K562 (cell line): ENCODE results near the gene CD68. TPM values are rescaled to one million over a fixed set of nuclear protein-coding genes. Genes with fewer than 3 reads are reported as not detected.

Experiments
- ATAC-seq: fragments of 200-7000 bp; cut with Tn5 transposase; 3 replicates; pipeline ENCODE4 v1.9.1; 2020; ENCODE audit warnings: moderate library complexity
- BruUV-seq: library from RNA; stranded (reverse); fragments of 400-500 nt; replicated peaks from 2 replicates; lab custom pipeline; 2021; lab: Mats Ljungman, UMichigan
- CTCF ChIA-PET: fragments of 300-600 bp; formaldehyde crosslinking; extraction: SDS; loops from one replicate; lab custom pipeline; 2021; ENCODE audit warnings: low intra/inter-chr PET ratio; lab: Yijun Ruan, JAX
- POLR2A ChIA-PET: fragments of 300-600, 350-650 bp; sonication (Branson Sonifier 250); formaldehyde crosslinking; extraction: SDS; loops from one replicate; lab custom pipeline; 2021; ENCODE audit warnings: antibody characterized with exemption, inconsistent platforms; lab: Yijun Ruan, JAX
- DNase-seq, 4 experiments: peaks; one replicate each; pipeline versions ENCODE4 v3.0.0 to v3.0.0-alpha.2; 2011 to 2018; ENCODE audit warnings: low spot score in 3 of 4, mixed read lengths in 3 of 4; ENCODE audit errors: extremely low read depth in 1 of 4
- FAIRE-seq: peaks from 2 replicates; lab custom pipeline; 2011; peaks lifted over from hg19 to GRCh38; lab: Jason Lieb, UNC
- H2AFZ ChIP-seq: 2 replicates; pipeline ENCODE4 v1.6.0; 2011; ENCODE audit warnings: low read depth, low read length, control low read depth, inconsistent platforms
- H3K27ac ChIP-seq: fragments of 200-600 bp; 3 replicates; pipeline ENCODE4 v1.8.0; 2011; ENCODE audit warnings: low read depth, mild to moderate bottlenecking, control low read depth, inconsistent platforms, low read length, moderate library complexity, mixed read lengths; ENCODE audit errors: extremely low read depth
- H3K27me3 ChIP-seq, 2 experiments: fragments of 300-600 bp in 1 of 2; 2 replicates in 1 of 2; 3 replicates in 1 of 2; pipeline versions ENCODE4 v1.6.0 to v1.8.0; 2011; ENCODE audit warnings: inconsistent platforms in 2 of 2, low read length in 2 of 2, mild to moderate bottlenecking in 1 of 2, mixed read lengths in 1 of 2, moderate library complexity in 1 of 2; ENCODE audit not compliant: control insufficient read depth in 2 of 2, insufficient read depth in 2 of 2
- H3K36me3 ChIP-seq: fragments of 300-600 bp; 3 replicates; pipeline ENCODE4 v1.8.0; 2011; ENCODE audit warnings: mild to moderate bottlenecking, low read length, inconsistent platforms; ENCODE audit not compliant: control insufficient read depth, insufficient read depth
- H3K4me1 ChIP-seq, 2 experiments: fragments of 200-600 bp in 1 of 2; replicated peaks in 1 of 2; 2 replicates in 1 of 2; 3 replicates in 1 of 2; pipeline versions ENCODE4 v1.5.1 to v1.8.0; 2011; ENCODE audit warnings: inconsistent platforms in 2 of 2, low read length in 2 of 2, mild to moderate bottlenecking in 1 of 2, mixed read lengths in 1 of 2, moderate library complexity in 1 of 2; ENCODE audit not compliant: control insufficient read depth in 2 of 2, insufficient read depth in 2 of 2
- H3K4me2 ChIP-seq: 2 replicates; pipeline ENCODE4 v1.6.1; 2011; ENCODE audit warnings: low read length, control low read depth, inconsistent platforms, mixed read lengths; ENCODE audit not compliant: insufficient read depth
- H3K4me3 ChIP-seq: fragments of 200-600 bp; sonication (generic), shearing (Covaris generic); 2 replicates; pipeline ENCODE4 v1.5.1; 2016; ENCODE audit warnings: control low read depth, inconsistent platforms
- H3K79me2 ChIP-seq: fragments of 200-600 bp; 3 replicates; pipeline ENCODE4 v1.8.0; 2011; ENCODE audit warnings: low read length, inconsistent platforms; ENCODE audit not compliant: control insufficient read depth, insufficient read depth
- H3K9ac ChIP-seq, 2 experiments: 2 replicates each; pipeline versions ENCODE4 v1.6.0 to v1.6.1; 2011; ENCODE audit warnings: low read depth in 2 of 2, low read length in 2 of 2, control low read depth in 1 of 2, inconsistent platforms in 1 of 2, mild to moderate bottlenecking in 1 of 2, mixed read lengths in 1 of 2; ENCODE audit not compliant: insufficient read depth in 1 of 2
- H3K9me1 ChIP-seq: one replicate; pipeline ENCODE4 v1.6.0; 2011; ENCODE audit warnings: inconsistent platforms, mild to moderate bottlenecking, low read length, moderate library complexity; ENCODE audit not compliant: control insufficient read depth, insufficient read depth
- H3K9me3 ChIP-seq: replicated peaks from 2 replicates; pipeline ENCODE4 v1.5.1; 2011; ENCODE audit warnings: low read depth, low read length, inconsistent platforms; ENCODE audit not compliant: control insufficient read depth, insufficient read depth
- H4K20me1 ChIP-seq: replicated peaks from 2 replicates; pipeline ENCODE4 v1.6.1; 2011; ENCODE audit warnings: low read length, inconsistent platforms, mixed read lengths; ENCODE audit not compliant: control insufficient read depth, insufficient read depth
- CXXC5 ChIP-seq: fragments of 250-450 bp; sonication (Bioruptor Pico); IDR thresholded peaks from 2 replicates; pipeline ENCODE4 v1.8.0; 2022; ENCODE audit warnings: inconsistent platforms, mild to moderate bottlenecking, moderate library complexity
- DDX20 ChIP-seq: fragments of 450-650 bp; IDR thresholded peaks from 2 replicates; pipeline ENCODE4 v1.6.1; 2016; ENCODE audit warnings: missing genetic modification characterization, low read depth, mild to moderate bottlenecking, missing compliant biosample characterization, moderate library complexity
- ETV5 ChIP-seq: sonication (generic); formaldehyde crosslinking; IDR thresholded peaks from 2 replicates; pipeline ENCODE4 v1.4.0; 2020; ENCODE audit warnings: low read depth, mild to moderate bottlenecking, missing genetic modification reagents
- EZH2 ChIP-seq: IDR thresholded peaks from 2 replicates; pipeline ENCODE4 v1.6.1; 2012; ENCODE audit warnings: low read depth, mild to moderate bottlenecking, inconsistent platforms, low read length, borderline replicate concordance
- FOXK2 ChIP-seq, 2 experiments: fragments of 450-650 bp; IDR thresholded peaks in 1 of 2; conservative IDR thresholded peaks in 1 of 2; 2 replicates each; pipeline ENCODE4 v1.6.1; 2016; ENCODE audit warnings: low read depth in 2 of 2, mild to moderate bottlenecking in 1 of 2
- GTF2E2 ChIP-seq: fragments of 200-800 bp; sonication (Bioruptor generic); IDR thresholded peaks from 2 replicates; pipeline ENCODE4 v1.6.1; 2016; ENCODE audit warnings: missing genetic modification characterization, missing compliant biosample characterization
- KHSRP ChIP-seq: fragments of 450-650 bp; IDR thresholded peaks from 2 replicates; pipeline ENCODE4 v1.6.1; 2017
- MAX ChIP-seq: sonication (generic); formaldehyde crosslinking; IDR thresholded peaks from 2 replicates; pipeline ENCODE4 v1.9.0; 2022; ENCODE audit warnings: mild to moderate bottlenecking, missing genetic modification reagents
- MEIS2 ChIP-seq: fragments of 450-650 bp; IDR thresholded peaks from 2 replicates; pipeline ENCODE4 v1.6.1; 2014; ENCODE audit warnings: mild to moderate bottlenecking; ENCODE audit not compliant: partially characterized antibody
- RBFOX2 ChIP-seq: fragments of 200-400 bp; formaldehyde crosslinking; IDR thresholded peaks from 2 replicates; pipeline ENCODE4 v1.6.1; 2017; ENCODE audit warnings: low read depth, mild to moderate bottlenecking, low read length, moderate library complexity
- SPI1 ChIP-seq: IDR thresholded peaks from 2 replicates; pipeline ENCODE4 v1.6.1; 2011; ENCODE audit warnings: low read depth, low read length, control low read depth, borderline replicate concordance
- TBL1XR1 ChIP-seq, 2 experiments: IDR thresholded peaks; 2 replicates each; pipeline ENCODE4 v1.6.1; 2012; ENCODE audit warnings: improper control_type of control experiment in 2 of 2, low read length in 2 of 2, mild to moderate bottlenecking in 1 of 2
- TEAD2 ChIP-seq: fragments of 450-650 bp; IDR thresholded peaks from 2 replicates; pipeline ENCODE4 v1.6.1; 2016; ENCODE audit warnings: missing genetic modification characterization, control low read depth, missing compliant biosample characterization
- U2AF2 ChIP-seq: fragments of 200-400 bp; formaldehyde crosslinking; optimal IDR thresholded peaks from 2 replicates; pipeline ENCODE3; 2017; ENCODE audit warnings: low read depth, mild to moderate bottlenecking, low read length
- ZBTB2 ChIP-seq: fragments of 450-650 bp; IDR thresholded peaks from 2 replicates; pipeline ENCODE4 v1.6.1; 2016; ENCODE audit warnings: antibody characterized with exemption
- ZNF184 ChIP-seq: sonication (generic); formaldehyde crosslinking; IDR thresholded peaks from 2 replicates; pipeline ENCODE4 v1.5.0; 2020; ENCODE audit warnings: missing genetic modification reagents
- ZNF384 ChIP-seq: IDR thresholded peaks from 2 replicates; pipeline ENCODE4 v1.6.1; 2012; ENCODE audit warnings: low read depth, low read length, improper control_type of control experiment
- ZNF431 ChIP-seq: sonication (generic); formaldehyde crosslinking; IDR thresholded peaks from 2 replicates; pipeline ENCODE4 v1.8.0; 2022; ENCODE audit warnings: mild to moderate bottlenecking, missing genetic modification reagents
- WGBS: fragments of 100-300 bp; shearing (Covaris generic); methylation state at CpG from one replicate; pipeline ENCODE4 v1.1.6; 2016; ENCODE audit warnings: low coverage, mixed read lengths; ENCODE audit not compliant: insufficient coverage; ENCODE audit errors: missing lambda C conversion rate; 5-methylcytosine and 5-hydroxymethylcytosine counted together
- in situ Hi-C: fragments of 300-500 bp; cut with MboI; formaldehyde crosslinking; loops from 4 replicates; pipeline ENCODE4 v1.15.0; 2018; ENCODE audit warnings: inconsistent platforms, mixed read lengths
- intact Hi-C: fragments of 100-400 bp; cut with micrococcal nuclease; formaldehyde crosslinking; loops from 2 replicates; pipeline ENCODE4 v1.14.2; 2022
- polyA plus RNA-seq, 8 experiments: library from polyadenylated mRNA; depleted of rRNA in 4 of 8; stranded (reverse) in 5 of 8; unstranded in 3 of 8; fragments of >200 nt; fragmentation: Nextera tagmentation in 2 of 8; fragmentation: Illumina TruSeq in 1 of 8; extraction: Ambion mirVana in 2 of 8; extraction: Trizol in 1 of 8; gene quantifications; 2 replicates each; pipeline versions ENCODE4 v1.2.1 to v1.2.3, GENCODE V29; 2011 to 2014; ENCODE audit warnings: inconsistent platforms in 1 of 8, missing spikeins in 1 of 8
- total RNA-seq, 7 experiments: library from RNA; depleted of rRNA in 6 of 7; stranded (reverse); fragments of >200 nt in 6 of 7; fragmentation: Illumina TruSeq in 2 of 7; extraction: Trizol in 2 of 7; gene quantifications; 2 replicates each; pipeline versions ENCODE4 v1.2.1 to v1.2.3, GENCODE V29; 2011 to 2021; ENCODE audit warnings: low replicate concordance in 1 of 7
- TF ChIP-seq, protein P1 (sequence below), 2 experiments: fragments of 450-650 bp in 1 of 2; IDR thresholded peaks; 2 replicates each; pipeline ENCODE4 v1.6.1; 2011 to 2017; ENCODE audit warnings: low read depth in 2 of 2, antibody characterized with exemption in 1 of 2, borderline replicate concordance in 1 of 2, low read length in 1 of 2, mild to moderate bottlenecking in 1 of 2, mixed read lengths in 1 of 2; ENCODE audit not compliant: control insufficient read depth in 1 of 2

The CD68 gene
- total and polyA plus RNA-seq, 9 of the 15 experiments (the other 6 are each of a cell fraction or from before 2014, with no cell fraction given) = 28.2 to 89.8 (median 37.7) TPM

GRCh38 chr17:7615265-7615747 lies 35.9 kb downstream of the CD68 start:
- POLR2A ChIA-PET = interaction anchor here (0.6 to 4.0 kb wide), 7 partner anchors 9 to 1151 kb away, joined by 3 to 28 read pairs (median 4); partner anchors contain the start of genes MPDU1, SAT2 and TP53
- Histone ChIP-seq H3K4me2 (peak overlapping the region; percentile 71), H3K36me3 (peaks cover 7% of the 10 kb centered on the region; the same call in 2 of the 3 replicates), H3K9me3 (no peaks in the 10 kb centered on the region), H3K4me1 (peaks cover 16 to 27% of the 10 kb centered on the region in 2 experiments; a peak in 4 of 5 replicates), H3K79me2 (peaks cover 40% of the 10 kb centered on the region), H3K27ac (peak overlapping the region; percentile 76), H2AFZ (peak overlapping the region; percentile 97), H3K9ac (peak overlapping the region; percentile 65 to 88), H3K27me3 (no peaks in the 10 kb centered on the region), H3K9me1 (peaks cover 6% of the 10 kb centered on the region), H4K20me1 (no peaks in the 10 kb centered on the region; the same call in 1 of the 2 replicates), H3K4me3 (peak overlapping the region; percentile 38)
- FAIRE-seq (no peak), DNase-seq (no peak), ATAC-seq (no peak)
- 7% methylated on average over 18 of the region's 28 CpGs for WGBS
- BruUV-seq = no TSS peak
- intact Hi-C loops = loop anchor here (5.0 kb wide), 1 partner anchor 33 kb away; the partner anchor contains the start of gene MPDU1
- in situ Hi-C loops = no loop called here
- CTCF ChIA-PET = interaction anchor here (0.5 kb wide), 1 partner anchor 108 kb away, joined by 3 read pairs; no protein-coding TSS in a partner anchor
- peak; percentile 99 for TF ChIP-seq ZNF384
- peak; percentile 96 for TF ChIP-seq ZBTB2
- TF ChIP-seq ZNF431 (CRISPR knock-in tag) = no peak
- no peak for TF ChIP-seq ZNF184
- no peak for TF ChIP-seq RBFOX2
- no peak for TF ChIP-seq TBL1XR1 (IDR thresholded peaks at IDR 0.05; ENCODE audit: low read length in 2 of 2)
- no peak for TF ChIP-seq EZH2
- peak; percentile 61 for TF ChIP-seq MAX (CRISPR knock-in tag)
- peak; percentile 86 for TF ChIP-seq MEIS2
- TF ChIP-seq SPI1 = no peak
- TF ChIP-seq, protein P1, sequence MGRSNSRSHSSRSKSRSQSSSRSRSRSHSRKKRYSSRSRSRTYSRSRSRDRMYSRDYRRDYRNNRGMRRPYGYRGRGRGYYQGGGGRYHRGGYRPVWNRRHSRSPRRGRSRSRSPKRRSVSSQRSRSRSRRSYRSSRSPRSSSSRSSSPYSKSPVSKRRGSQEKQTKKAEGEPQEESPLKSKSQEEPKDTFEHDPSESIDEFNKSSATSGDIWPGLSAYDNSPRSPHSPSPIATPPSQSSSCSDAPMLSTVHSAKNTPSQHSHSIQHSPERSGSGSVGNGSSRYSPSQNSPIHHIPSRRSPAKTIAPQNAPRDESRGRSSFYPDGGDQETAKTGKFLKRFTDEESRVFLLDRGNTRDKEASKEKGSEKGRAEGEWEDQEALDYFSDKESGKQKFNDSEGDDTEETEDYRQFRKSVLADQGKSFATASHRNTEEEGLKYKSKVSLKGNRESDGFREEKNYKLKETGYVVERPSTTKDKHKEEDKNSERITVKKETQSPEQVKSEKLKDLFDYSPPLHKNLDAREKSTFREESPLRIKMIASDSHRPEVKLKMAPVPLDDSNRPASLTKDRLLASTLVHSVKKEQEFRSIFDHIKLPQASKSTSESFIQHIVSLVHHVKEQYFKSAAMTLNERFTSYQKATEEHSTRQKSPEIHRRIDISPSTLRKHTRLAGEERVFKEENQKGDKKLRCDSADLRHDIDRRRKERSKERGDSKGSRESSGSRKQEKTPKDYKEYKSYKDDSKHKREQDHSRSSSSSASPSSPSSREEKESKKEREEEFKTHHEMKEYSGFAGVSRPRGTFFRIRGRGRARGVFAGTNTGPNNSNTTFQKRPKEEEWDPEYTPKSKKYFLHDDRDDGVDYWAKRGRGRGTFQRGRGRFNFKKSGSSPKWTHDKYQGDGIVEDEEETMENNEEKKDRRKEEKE (IDR thresholded peaks at IDR 0.05; ENCODE audit: borderline replicate concordance in 1 of 2, control insufficient read depth in 1 of 2, low read depth in 2 of 2, low read length in 1 of 2) = no peak
- TF ChIP-seq GTF2E2 = no peak
- TF ChIP-seq FOXK2 (conservative IDR thresholded peaks at IDR 0.05 in 1 of 2, IDR thresholded peaks at IDR 0.05 in 1 of 2; ENCODE audit: low read depth in 2 of 2) = no peak
- no peak for TF ChIP-seq KHSRP
- TF ChIP-seq TEAD2 (tag) = no peak
- no peak; the same call in 1 of the 2 replicates for TF ChIP-seq CXXC5
- TF ChIP-seq DDX20 (tag) = no peak
- TF ChIP-seq ETV5 (CRISPR knock-in tag) = no peak
- TF ChIP-seq U2AF2 = no peak
